ENCODE measurements around the gene ZIC2. TPM values are rescaled to one million over a fixed set of nuclear protein-coding genes. Genes with fewer than 3 reads are reported as not detected.

Gene ZIC2
- 13.6 and 14.7 TPM in 2 replicates for total RNA-seq (2021)
- percentile 55 among the genes with signal in this experiment for Bru-seq, nascent RNA
- percentile 72 among the genes with signal in this experiment for BruChase-seq, experiment 1, labeled RNA remaining after a 2-hour chase
- percentile 68 among the genes with signal in this experiment for BruChase-seq, experiment 2, labeled RNA remaining after a 6-hour chase
- long read RNA-seq, partial matches to known transcripts: 0 of 3 reads
- long read RNA-seq, other reads (novel, unspliced or antisense): 1 of 3 reads

- no peak for TF ChIP-seq EZH2 (IDR thresholded peaks at IDR 0.05; ENCODE audit: low read depth)
- Histone ChIP-seq H3K27ac (peak within 1 kb of the TSS; percentile 64), H3K9me3 (ENCODE audit: insufficient read depth, low read depth) (no peaks in the 10 kb centered on the region), H3K4me2 (peak within 1 kb of the TSS; percentile 98), H3K4me1 (replicated peaks; ENCODE audit: insufficient read depth) (peaks cover 15% of the 10 kb centered on the region), H3K27me3 (ENCODE audit: insufficient read depth, low read depth) (no peaks in the 10 kb centered on the region), H3K9me2 (ENCODE audit: insufficient read depth) (no peaks in the 10 kb centered on the region), H2AFZ (peak within 1 kb of the TSS; percentile 92), H4K20me1 (ENCODE audit: insufficient read depth) (peaks cover 7% of the 10 kb centered on the region; the same call in 1 of the 2 replicates), H3F3A (ENCODE audit: insufficient read depth, low read depth) (peaks cover 11% of the 10 kb centered on the region), H3K79me2 (ENCODE audit: low read depth) (peaks cover 28% of the 10 kb centered on the region), H3K4me3 (peak within 1 kb of the TSS; percentile 98), H3K36me3 (ENCODE audit: low read depth) (0 out of 2 replicates have a peak, but pooled peaks cover 6% of the 10 kb centered on the region)
- DNase-seq: peak; percentile 55 to 65
- CTCF ChIA-PET: interaction anchor here (0.8 kb wide), 1 partner anchor 254 kb away, joined by 4 read pairs; no protein-coding TSS in a partner anchor
- intact Hi-C loops (cut with micrococcal nuclease; ENCODE audit: unreplicated experiment): loop anchor here (2.0 to 10.0 kb wide), 3 partner anchors 484 to 539 kb away; no protein-coding TSS in a partner anchor
- BruUV-seq (replicated peaks): no TSS peak
- POLR2A ChIA-PET (ENCODE audit: unreplicated experiment): interaction anchor here (0.6 to 1.8 kb wide), 5 partner anchors 10 to 484 kb away, joined by 3 to 14 read pairs (median 4); no protein-coding TSS in a partner anchor
Measured at GRCh38 chr13:99981735-99982035, at the start of gene ZIC2. ZIC2 (plus strand) TSS chr13:99981784; CDS start chr13:99982065, 281 bp downstream.

GRCh38 chr13:99932912-99933311 lies 48.7 kb upstream of the ZIC2 start:
- H3K27me3 ChIP-seq (ENCODE audit: insufficient read depth, low read depth): peaks cover 21% of the 10 kb centered on the region
- TF ChIP-seq CTCF (conservative IDR thresholded peaks at IDR 0.05) (no peak), EZH2 (IDR thresholded peaks at IDR 0.05; ENCODE audit: low read depth) (no peak)
- H3K4me2 ChIP-seq: no peak overlapping the region
- ChIA-PET CTCF (no interaction called here), POLR2A (ENCODE audit: unreplicated experiment) (no interaction called here)
- H3K9me3 ChIP-seq (ENCODE audit: insufficient read depth, low read depth): no peaks in the 10 kb centered on the region
- H3K4me3 ChIP-seq: no peak overlapping the region
- DNase-seq: no peak
- no peaks in the 10 kb centered on the region for H3F3A ChIP-seq (ENCODE audit: insufficient read depth, low read depth)
- H2AFZ ChIP-seq: no peak overlapping the region; the same call in 1 of the 2 replicates
- BruUV-seq (replicated peaks): no TSS peak
- no peaks in the 10 kb centered on the region for H3K9me2 ChIP-seq (ENCODE audit: insufficient read depth)
- no peaks in the 10 kb centered on the region for H3K79me2 ChIP-seq (ENCODE audit: low read depth)
- intact Hi-C loops (cut with micrococcal nuclease; ENCODE audit: unreplicated experiment): no loop called here
- no peaks in the 10 kb centered on the region for H4K20me1 ChIP-seq (ENCODE audit: insufficient read depth)
- H3K36me3 ChIP-seq (ENCODE audit: low read depth): no peaks in the 10 kb centered on the region
- H3K4me1 ChIP-seq (replicated peaks; ENCODE audit: insufficient read depth): no peaks in the 10 kb centered on the region
- H3K27ac ChIP-seq: no peak overlapping the region

GRCh38 chr13:99935772-99936171 lies 45.8 kb upstream of the ZIC2 start:
- TF ChIP-seq CTCF (conservative IDR thresholded peaks at IDR 0.05): no peak; the same call in 1 of the 2 replicates
- no TSS peak for BruUV-seq (replicated peaks)
- no peaks in the 10 kb centered on the region for H3K79me2 ChIP-seq (ENCODE audit: low read depth)
- no peaks in the 10 kb centered on the region for H4K20me1 ChIP-seq (ENCODE audit: insufficient read depth)
- H3K9me3 ChIP-seq (ENCODE audit: insufficient read depth, low read depth): no peaks in the 10 kb centered on the region
- no peak overlapping the region for H3K4me3 ChIP-seq
- intact Hi-C loops (cut with micrococcal nuclease; ENCODE audit: unreplicated experiment): no loop called here
- no peak for DNase-seq
- no peak overlapping the region for H3K4me2 ChIP-seq
- H3K27ac ChIP-seq: no peak overlapping the region
- peaks cover 35% of the 10 kb centered on the region for H3K27me3 ChIP-seq (ENCODE audit: insufficient read depth, low read depth)
- H2AFZ ChIP-seq: no peak overlapping the region
- H3K9me2 ChIP-seq (ENCODE audit: insufficient read depth): no peaks in the 10 kb centered on the region
- ChIA-PET CTCF (no interaction called here), POLR2A (ENCODE audit: unreplicated experiment) (no interaction called here)
- no peaks in the 10 kb centered on the region for H3K36me3 ChIP-seq (ENCODE audit: low read depth)
- H3F3A ChIP-seq (ENCODE audit: insufficient read depth, low read depth): no peaks in the 10 kb centered on the region
- no peaks in the 10 kb centered on the region for H3K4me1 ChIP-seq (replicated peaks; ENCODE audit: insufficient read depth)

Data from PC-9 (cell line).